K562 (cell line): ENCODE data around the gene PRR5. TPM values are rescaled to one million over a fixed set of nuclear protein-coding genes. Genes with fewer than 3 reads are reported as not detected.

ENCODE experiments used
- ATAC-seq: fragments of 200-7000 bp; cut with Tn5 transposase; 3 replicates; pipeline ENCODE4 v1.9.1; 2020; ENCODE audit warnings: moderate library complexity
- BruUV-seq: library from RNA; stranded (reverse); fragments of 400-500 nt; replicated peaks from 2 replicates; lab custom pipeline; 2021; lab: Mats Ljungman, UMichigan
- CTCF ChIA-PET: fragments of 300-600 bp; formaldehyde crosslinking; extraction: SDS; loops from one replicate; lab custom pipeline; 2021; ENCODE audit warnings: low intra/inter-chr PET ratio; lab: Yijun Ruan, JAX
- POLR2A ChIA-PET: fragments of 300-600, 350-650 bp; sonication (Branson Sonifier 250); formaldehyde crosslinking; extraction: SDS; loops from one replicate; lab custom pipeline; 2021; ENCODE audit warnings: antibody characterized with exemption, inconsistent platforms; lab: Yijun Ruan, JAX
- DNase-seq, 4 experiments: peaks; one replicate each; pipeline versions ENCODE4 v3.0.0 to v3.0.0-alpha.2; 2011 to 2018; ENCODE audit warnings: low spot score in 3 of 4, mixed read lengths in 3 of 4; ENCODE audit errors: extremely low read depth in 1 of 4
- FAIRE-seq: peaks from 2 replicates; lab custom pipeline; 2011; peaks lifted over from hg19 to GRCh38; lab: Jason Lieb, UNC
- H2AFZ ChIP-seq: 2 replicates; pipeline ENCODE4 v1.6.0; 2011; ENCODE audit warnings: low read depth, low read length, control low read depth, inconsistent platforms
- H3K27ac ChIP-seq: fragments of 200-600 bp; 3 replicates; pipeline ENCODE4 v1.8.0; 2011; ENCODE audit warnings: low read depth, mild to moderate bottlenecking, control low read depth, inconsistent platforms, low read length, moderate library complexity, mixed read lengths; ENCODE audit errors: extremely low read depth
- H3K27me3 ChIP-seq, 2 experiments: fragments of 300-600 bp in 1 of 2; 2 replicates in 1 of 2; 3 replicates in 1 of 2; pipeline versions ENCODE4 v1.6.0 to v1.8.0; 2011; ENCODE audit warnings: inconsistent platforms in 2 of 2, low read length in 2 of 2, mild to moderate bottlenecking in 1 of 2, mixed read lengths in 1 of 2, moderate library complexity in 1 of 2; ENCODE audit not compliant: control insufficient read depth in 2 of 2, insufficient read depth in 2 of 2
- H3K36me3 ChIP-seq: fragments of 300-600 bp; 3 replicates; pipeline ENCODE4 v1.8.0; 2011; ENCODE audit warnings: mild to moderate bottlenecking, low read length, inconsistent platforms; ENCODE audit not compliant: control insufficient read depth, insufficient read depth
- H3K4me1 ChIP-seq, 2 experiments: fragments of 200-600 bp in 1 of 2; replicated peaks in 1 of 2; 2 replicates in 1 of 2; 3 replicates in 1 of 2; pipeline versions ENCODE4 v1.5.1 to v1.8.0; 2011; ENCODE audit warnings: inconsistent platforms in 2 of 2, low read length in 2 of 2, mild to moderate bottlenecking in 1 of 2, mixed read lengths in 1 of 2, moderate library complexity in 1 of 2; ENCODE audit not compliant: control insufficient read depth in 2 of 2, insufficient read depth in 2 of 2
- H3K4me2 ChIP-seq: 2 replicates; pipeline ENCODE4 v1.6.1; 2011; ENCODE audit warnings: low read length, control low read depth, inconsistent platforms, mixed read lengths; ENCODE audit not compliant: insufficient read depth
- H3K4me3 ChIP-seq: fragments of 200-600 bp; sonication (generic), shearing (Covaris generic); 2 replicates; pipeline ENCODE4 v1.5.1; 2016; ENCODE audit warnings: control low read depth, inconsistent platforms
- H3K79me2 ChIP-seq: fragments of 200-600 bp; 3 replicates; pipeline ENCODE4 v1.8.0; 2011; ENCODE audit warnings: low read length, inconsistent platforms; ENCODE audit not compliant: control insufficient read depth, insufficient read depth
- H3K9ac ChIP-seq, 2 experiments: 2 replicates each; pipeline versions ENCODE4 v1.6.0 to v1.6.1; 2011; ENCODE audit warnings: low read depth in 2 of 2, low read length in 2 of 2, control low read depth in 1 of 2, inconsistent platforms in 1 of 2, mild to moderate bottlenecking in 1 of 2, mixed read lengths in 1 of 2; ENCODE audit not compliant: insufficient read depth in 1 of 2
- H3K9me1 ChIP-seq: one replicate; pipeline ENCODE4 v1.6.0; 2011; ENCODE audit warnings: inconsistent platforms, mild to moderate bottlenecking, low read length, moderate library complexity; ENCODE audit not compliant: control insufficient read depth, insufficient read depth
- H3K9me3 ChIP-seq: replicated peaks from 2 replicates; pipeline ENCODE4 v1.5.1; 2011; ENCODE audit warnings: low read depth, low read length, inconsistent platforms; ENCODE audit not compliant: control insufficient read depth, insufficient read depth
- H4K20me1 ChIP-seq: replicated peaks from 2 replicates; pipeline ENCODE4 v1.6.1; 2011; ENCODE audit warnings: low read length, inconsistent platforms, mixed read lengths; ENCODE audit not compliant: control insufficient read depth, insufficient read depth
- DACH1 ChIP-seq: fragments of 450-650 bp; IDR thresholded peaks from 2 replicates; pipeline ENCODE4 v1.6.1; 2018; ENCODE audit not compliant: partially characterized antibody
- E2F8 ChIP-seq: fragments of 450-650 bp; IDR thresholded peaks from 2 replicates; pipeline ENCODE4 v1.7.1; 2018; ENCODE audit warnings: mild to moderate bottlenecking, low read depth; ENCODE audit not compliant: partially characterized antibody
- KLF6 ChIP-seq: fragments of 250-450 bp; sonication (Bioruptor Pico); IDR thresholded peaks from 2 replicates; pipeline ENCODE4 v1.4.0; 2020; ENCODE audit warnings: mild to moderate bottlenecking, moderate library complexity, borderline replicate concordance
- NCOA2 ChIP-seq, 2 experiments: fragments of 450-650 bp; IDR thresholded peaks; 2 replicates each; pipeline ENCODE4 v1.6.1; 2018; ENCODE audit warnings: mild to moderate bottlenecking in 2 of 2, moderate library complexity in 1 of 2; ENCODE audit not compliant: partially characterized antibody in 2 of 2
- OTX1 ChIP-seq: fragments of 450-650 bp; formaldehyde crosslinking; IDR thresholded peaks from 2 replicates; pipeline ENCODE4 v1.4.0; 2022; ENCODE audit warnings: mild to moderate bottlenecking
- SIX5 ChIP-seq, 2 experiments: IDR thresholded peaks; 2 replicates each; pipeline ENCODE4 v1.6.1; 2011; ENCODE audit warnings: low read length in 2 of 2, borderline replicate concordance in 1 of 2, low read depth in 1 of 2, mild to moderate bottlenecking in 1 of 2, moderate library complexity in 1 of 2; ENCODE audit not compliant: insufficient read depth in 1 of 2
- TEAD2 ChIP-seq: fragments of 450-650 bp; IDR thresholded peaks from 2 replicates; pipeline ENCODE4 v1.6.1; 2016; ENCODE audit warnings: missing genetic modification characterization, control low read depth, missing compliant biosample characterization
- YY1 ChIP-seq, 3 experiments: IDR thresholded peaks; 2 replicates each; pipeline ENCODE4 v1.6.1; 2011; ENCODE audit warnings: low read length in 2 of 3, mild to moderate bottlenecking in 2 of 3, moderate library complexity in 2 of 3, borderline replicate concordance in 1 of 3, control low read depth in 1 of 3, low read depth in 1 of 3; ENCODE audit not compliant: insufficient read depth in 3 of 3, insufficient replicate concordance in 2 of 3, control insufficient read depth in 1 of 3, insufficient read length in 1 of 3; ENCODE audit errors: extremely low read depth in 1 of 3
- WGBS: fragments of 100-300 bp; shearing (Covaris generic); methylation state at CpG from one replicate; pipeline ENCODE4 v1.1.6; 2016; ENCODE audit warnings: low coverage, mixed read lengths; ENCODE audit not compliant: insufficient coverage; ENCODE audit errors: missing lambda C conversion rate; 5-methylcytosine and 5-hydroxymethylcytosine counted together
- in situ Hi-C: fragments of 300-500 bp; cut with MboI; formaldehyde crosslinking; loops from 4 replicates; pipeline ENCODE4 v1.15.0; 2018; ENCODE audit warnings: inconsistent platforms, mixed read lengths
- intact Hi-C: fragments of 100-400 bp; cut with micrococcal nuclease; formaldehyde crosslinking; loops from 2 replicates; pipeline ENCODE4 v1.14.2; 2022
- polyA plus RNA-seq, 8 experiments: library from polyadenylated mRNA; depleted of rRNA in 4 of 8; stranded (reverse) in 5 of 8; unstranded in 3 of 8; fragments of >200 nt; fragmentation: Nextera tagmentation in 2 of 8; fragmentation: Illumina TruSeq in 1 of 8; extraction: Ambion mirVana in 2 of 8; extraction: Trizol in 1 of 8; gene quantifications; 2 replicates each; pipeline versions ENCODE4 v1.2.1 to v1.2.3, GENCODE V29; 2011 to 2014; ENCODE audit warnings: inconsistent platforms in 1 of 8, missing spikeins in 1 of 8
- total RNA-seq, 7 experiments: library from RNA; depleted of rRNA in 6 of 7; stranded (reverse); fragments of >200 nt in 6 of 7; fragmentation: Illumina TruSeq in 2 of 7; extraction: Trizol in 2 of 7; gene quantifications; 2 replicates each; pipeline versions ENCODE4 v1.2.1 to v1.2.3, GENCODE V29; 2011 to 2021; ENCODE audit warnings: low replicate concordance in 1 of 7

The PRR5 gene
- total and polyA plus RNA-seq, 9 of the 15 experiments (the other 6 are each of a cell fraction or from before 2014, with no cell fraction given) = 0.13 to 21.0 (median 7.5) TPM

- intact Hi-C loops = no loop called here
- ChIA-PET POLR2A (interaction anchor here (0.9 kb wide), 1 partner anchor 17 kb away, joined by 3 read pairs; no protein-coding TSS in a partner anchor), CTCF (no interaction called here)
- Histone ChIP-seq H3K79me2 (peaks cover 16% of the 10 kb centered on the region; the same call in 2 of the 3 replicates), H2AFZ (no peak overlapping the region), H3K9me1 (no peaks in the 10 kb centered on the region), H3K9ac (no peak overlapping the region; a peak in 1 of 4 replicates), H3K36me3 (no peaks in the 10 kb centered on the region), H3K4me2 (no peak overlapping the region), H3K4me3 (no peak overlapping the region), H3K27ac (no peak overlapping the region), H3K9me3 (no peaks in the 10 kb centered on the region), H3K27me3 (no peaks in the 10 kb centered on the region), H3K4me1 (peaks cover 5 to 55% of the 10 kb centered on the region in 2 experiments; a peak in 3 of 5 replicates), H4K20me1 (peaks cover 14% of the 10 kb centered on the region)
- DNase-seq (no peak), ATAC-seq (no peak), FAIRE-seq (no peak)
- BruUV-seq = no TSS peak
- TF ChIP-seq OTX1 (CRISPR knock-in tag) = no peak
- TF ChIP-seq SIX5 (IDR thresholded peaks at IDR 0.05; ENCODE audit: borderline replicate concordance in 1 of 2, insufficient read depth in 1 of 2, low read depth in 1 of 2, low read length in 2 of 2) = no peak
- TF ChIP-seq YY1 (IDR thresholded peaks at IDR 0.05; ENCODE audit: borderline replicate concordance in 1 of 3, control insufficient read depth in 1 of 3, extremely low read depth in 1 of 3, insufficient read depth in 3 of 3, insufficient read length in 1 of 3, insufficient replicate concordance in 2 of 3, low read depth in 1 of 3, low read length in 2 of 3) = no peak
- no peak for TF ChIP-seq TEAD2 (tag)
- no peak for TF ChIP-seq DACH1
- no peak for TF ChIP-seq KLF6 (CRISPR knock-in tag)
- TF ChIP-seq NCOA2 (IDR thresholded peaks at IDR 0.05; ENCODE audit: partially characterized antibody in 2 of 2) = no peak
- no peak for TF ChIP-seq E2F8
- WGBS = 86% methylated on average over 7 of the region's 11 CpGs
- in situ Hi-C loops = no loop called here
Observed at GRCh38 chr22:44707752-44708151, 5.7 kb downstream of the PRR5 start.
